Activated CD4-positive, alpha-beta T cell treated with anti-CD3 and anti-CD28 coated beads, Interleukin-2, Interleukin-6, amounts not matched to agents 100 ng/mL and 50 ng/mL, durations not matched to agents 16 hours and 8 hours (primary cell): ENCODE results near the gene DCTN3.

ENCODE experiments used
- DNase-seq: peaks from one replicate; pipeline ENCODE4 v3.0.0-alpha.2; 2020

DCTN3 gene

GRCh38 chr9:34588671-34589635 is 31.3 kb downstream of the DCTN3 start:
- DNase-seq: no peak

DNA sequence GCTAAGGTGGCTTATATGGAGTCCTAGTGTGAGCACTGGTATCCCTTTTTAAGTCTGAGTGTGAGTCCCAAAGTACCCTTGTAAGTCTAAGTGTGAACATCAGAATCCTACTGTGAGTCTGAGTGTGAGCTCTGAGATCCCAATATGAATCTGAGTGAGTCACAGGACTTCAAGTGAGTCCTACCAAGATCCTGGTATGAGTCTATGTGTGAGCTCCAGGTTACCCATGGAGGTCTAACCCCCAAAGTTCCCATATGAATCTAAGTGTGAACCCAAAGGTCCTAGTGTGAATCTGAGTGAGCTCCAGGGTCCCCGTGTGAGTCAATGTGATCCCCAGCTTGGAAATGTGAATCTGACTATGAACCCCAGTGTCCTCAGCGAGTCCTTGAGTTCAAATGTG is 33.0 kb downstream of the DCTN3 start:
- peak; percentile 14 for DNase-seq

GRCh38 chr9:34585946-34586669 is 34.2 kb downstream of the DCTN3 start:
- DNase-seq: no peak

GRCh38 chr9:34584970-34585369 is 35.3 kb downstream of the DCTN3 start:
- no peak for DNase-seq

DNA sequence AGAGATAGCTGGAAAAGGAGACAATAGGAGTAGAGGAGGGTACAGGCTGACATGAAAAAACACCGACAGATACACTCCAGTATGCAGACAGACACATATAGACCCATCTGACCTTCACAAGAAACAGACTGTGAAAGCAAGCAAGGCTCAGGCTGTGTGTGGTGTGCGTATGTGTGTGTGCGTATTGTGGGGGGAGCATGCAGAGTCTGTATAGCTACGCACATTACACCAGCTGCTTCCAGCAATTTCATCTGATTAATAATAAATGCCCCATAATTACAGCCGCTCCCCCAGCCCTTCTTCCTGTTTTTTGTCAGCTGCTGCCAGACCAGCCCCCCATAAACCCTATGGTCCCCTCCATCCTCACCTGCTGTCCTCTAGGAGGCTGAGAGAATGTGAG is 37.5 kb downstream of the DCTN3 start:
- DNase-seq: no peak

DNA sequence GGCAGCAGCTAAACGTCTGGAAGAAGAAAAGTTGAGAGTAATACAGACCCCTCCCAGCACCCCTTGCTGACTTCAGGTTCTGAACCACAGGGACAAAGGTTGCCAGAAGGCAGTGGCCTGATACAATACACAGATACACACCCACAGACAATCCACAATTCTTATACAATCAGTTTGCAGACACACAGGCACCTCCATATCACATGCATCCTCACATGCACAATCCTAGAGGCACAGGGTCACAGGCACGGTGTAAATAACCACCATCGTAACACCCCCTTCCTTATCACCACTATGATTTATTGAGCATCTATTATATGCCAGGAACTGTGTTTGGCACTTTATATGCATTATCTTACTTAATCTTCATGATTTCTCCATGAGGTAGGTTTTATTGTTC is 39.0 kb downstream of the DCTN3 start:
- no peak for DNase-seq

DNA sequence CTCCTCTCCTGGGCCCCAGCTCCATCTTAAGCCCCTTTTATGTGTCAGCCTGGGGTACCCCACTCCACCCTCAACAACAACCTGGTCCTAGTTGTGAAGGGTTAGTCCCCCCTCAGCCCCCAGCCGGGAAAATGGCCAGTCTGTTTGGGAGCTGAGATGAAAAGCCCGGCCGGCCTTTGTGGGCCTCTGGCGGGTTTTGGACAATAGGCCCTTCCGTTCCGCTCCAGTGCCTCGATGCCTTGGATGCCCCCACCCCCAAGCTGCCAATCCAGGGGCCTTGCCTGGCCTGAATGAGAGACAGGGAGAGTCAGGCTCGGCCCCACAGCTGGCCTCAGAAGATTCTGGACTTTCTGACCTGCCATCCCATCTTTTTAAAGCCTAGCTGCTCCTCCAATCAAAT is 39.9 kb downstream of the DCTN3 start:
- DNase-seq: no peak

GRCh38 chr9:34579808-34580163 is 40.5 kb downstream of the DCTN3 start:
- no peak for DNase-seq

DNA sequence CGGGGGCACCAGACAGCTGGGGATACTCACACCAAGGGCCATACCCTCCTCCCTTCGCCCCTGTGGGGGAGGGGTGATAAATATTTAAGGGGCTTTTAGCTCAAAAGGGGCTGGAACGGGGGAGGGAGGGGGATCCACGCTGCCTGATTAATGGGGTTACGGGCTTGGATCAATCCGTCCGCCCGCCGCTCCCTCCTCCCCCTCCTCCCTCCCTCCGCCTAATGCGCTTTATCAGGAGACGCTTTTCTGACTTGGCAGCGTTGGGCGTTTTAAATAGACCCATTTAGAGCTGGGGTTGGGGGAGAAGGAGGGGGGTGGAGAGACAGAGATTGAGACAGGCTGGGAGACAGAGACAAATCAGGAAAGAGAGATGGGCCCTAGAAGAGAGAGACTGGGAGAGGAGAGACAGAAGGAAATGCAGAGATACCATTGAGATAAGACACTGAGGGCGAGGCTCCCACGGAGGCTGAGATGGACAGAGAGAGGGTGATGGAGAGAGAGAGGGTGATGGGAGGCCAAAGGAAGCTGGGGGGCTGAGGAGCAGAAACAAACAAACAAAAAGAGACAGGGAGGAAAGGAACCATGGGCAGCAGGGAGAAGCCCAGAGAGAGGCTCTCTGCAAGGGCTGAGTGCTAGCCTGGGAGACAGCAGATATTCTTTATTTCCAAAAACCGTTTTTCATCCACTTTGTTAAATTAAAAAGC is 41.0 kb downstream of the DCTN3 start:
- no peak for DNase-seq

DNA sequence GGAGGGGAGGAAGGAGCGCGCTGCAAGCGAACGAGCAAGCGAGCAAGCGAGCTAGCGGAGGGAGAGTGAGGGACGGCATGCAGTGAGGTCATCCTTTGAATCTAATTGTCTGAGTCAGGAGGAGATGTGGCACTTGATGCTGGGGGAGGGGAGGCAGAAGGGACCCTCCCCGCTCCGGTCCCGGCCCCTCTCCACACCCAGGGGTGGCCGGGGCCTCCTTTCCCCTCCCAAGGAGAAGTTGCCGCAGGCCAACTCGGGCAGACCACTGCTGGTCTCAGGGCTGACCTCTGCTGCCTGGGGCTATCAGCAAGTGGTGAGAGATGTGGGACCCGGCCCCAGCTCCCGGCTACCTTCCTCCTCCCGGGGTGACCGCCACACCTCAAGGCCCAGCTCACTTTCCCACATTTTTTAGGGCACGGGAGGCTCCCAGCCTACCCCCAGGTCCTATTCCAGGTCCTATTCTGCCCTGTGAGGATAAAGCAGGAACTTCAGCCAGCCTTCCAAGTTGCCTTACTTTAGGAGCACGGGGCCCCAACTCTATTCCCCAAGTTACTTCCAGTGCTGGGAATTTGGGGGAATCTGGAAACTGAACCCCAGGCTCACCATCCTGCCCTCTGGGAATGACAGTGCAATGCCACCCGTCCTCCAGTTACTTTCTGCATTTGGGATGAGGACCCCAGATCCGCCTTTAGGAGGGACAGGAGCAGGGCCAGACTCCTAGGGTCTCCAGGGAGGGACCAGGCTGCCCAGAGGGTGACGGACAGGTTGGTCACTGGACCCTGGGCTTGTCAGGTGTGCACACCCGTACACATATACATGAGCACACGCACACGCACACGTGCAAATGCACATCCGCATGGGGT is 41.8 kb downstream of the DCTN3 start:
- DNase-seq: no peak

GRCh38 chr9:34577400-34578240 is 42.7 kb downstream of the DCTN3 start:
- no peak for DNase-seq

- DNase-seq: no peak
These were observed 43.5 kb downstream of the DCTN3 start for GRCh38 chr9:34576597-34577399.

DNA sequence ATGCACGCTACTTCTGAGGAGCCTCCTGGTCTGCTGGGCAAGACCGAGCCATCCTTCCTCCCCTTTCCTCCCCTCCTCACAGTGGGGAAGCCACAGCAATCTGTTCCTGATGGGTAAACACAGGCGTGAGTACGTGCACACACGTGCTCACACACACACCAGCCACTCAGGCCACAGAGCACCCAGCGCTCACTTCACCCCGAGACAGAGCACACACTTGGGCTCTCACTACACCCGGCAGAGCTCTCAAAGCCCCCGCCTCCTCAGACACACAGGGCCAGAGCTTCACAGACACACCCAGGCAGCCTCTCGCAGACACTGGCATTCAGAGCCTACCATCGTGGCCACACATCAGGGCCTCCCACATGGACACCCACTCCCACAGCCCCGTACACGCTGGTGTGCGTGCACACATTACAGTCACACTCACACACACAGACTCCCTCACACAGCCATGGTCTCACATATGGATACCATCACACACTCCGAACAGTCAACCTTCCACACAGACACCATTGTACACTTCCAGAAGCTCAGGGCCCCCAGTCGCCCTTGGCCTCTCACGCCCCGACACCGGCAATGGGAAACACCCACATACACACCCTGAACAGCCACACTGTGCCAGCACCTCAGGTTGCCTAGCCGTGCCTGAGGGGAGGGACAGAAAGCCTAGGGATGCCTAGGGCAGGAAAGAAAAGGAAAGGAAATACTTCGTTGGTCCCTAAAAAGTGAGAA is 44.3 kb downstream of the DCTN3 start:
- no peak for DNase-seq

GRCh38 chr9:34575241-34575640 is 45.1 kb downstream of the DCTN3 start:
- no peak for DNase-seq

- no peak for DNase-seq
These were observed 45.7 kb downstream of the DCTN3 start for GRCh38 chr9:34574571-34574970.

DNA sequence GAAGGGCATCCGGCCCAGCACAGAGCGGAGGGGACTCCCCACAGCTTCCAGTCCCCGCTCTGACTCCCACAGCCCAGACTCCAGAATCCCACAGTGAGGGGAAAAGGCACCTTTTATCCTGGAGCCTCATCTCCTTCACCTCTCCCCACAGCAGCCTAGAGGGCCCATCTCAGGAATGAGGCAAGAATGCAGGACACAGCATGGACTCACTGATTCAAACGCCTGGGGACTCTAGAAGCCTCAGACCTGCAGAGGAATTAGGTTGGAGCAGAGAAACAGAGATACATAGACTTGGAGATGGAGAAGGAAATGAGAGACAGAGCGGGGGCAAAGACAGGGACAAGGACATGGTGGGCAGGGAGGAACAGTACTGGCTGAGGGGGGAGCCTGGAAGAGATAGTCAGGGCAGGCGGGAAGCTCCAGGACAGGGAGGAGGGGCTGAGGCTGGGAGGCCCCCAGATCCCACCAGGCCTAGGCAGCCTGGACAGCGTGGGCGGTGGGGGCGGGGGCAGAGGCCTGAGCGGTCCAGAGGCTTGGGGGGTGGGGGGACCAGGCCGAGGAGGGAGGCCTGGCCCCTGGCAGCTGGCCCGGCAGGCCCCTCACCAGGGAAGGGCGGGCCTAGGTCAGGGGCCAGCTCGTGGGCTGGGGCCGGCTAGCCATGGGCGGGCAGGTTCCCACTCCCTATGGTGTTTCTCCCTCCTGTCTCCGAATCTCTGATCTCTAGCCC is 46.5 kb downstream of the DCTN3 start:
- no peak for DNase-seq

GRCh38 chr9:34572628-34573027 is 47.7 kb downstream of the DCTN3 start:
- DNase-seq: no peak

- DNase-seq: no peak
These were observed 48.2 kb downstream of the DCTN3 start for GRCh38 chr9:34572092-34572491.

- DNase-seq: no peak
These were observed 48.8 kb downstream of the DCTN3 start for GRCh38 chr9:34571481-34571810.
